Measurements from ENCODE around the gene NIPAL3.

- no peak for TF ChIP-seq POLR2A (IDR thresholded peaks at IDR 0.05; ENCODE audit: low read length)
- no peak for TF ChIP-seq GATA1 (IDR thresholded peaks at IDR 0.05; ENCODE audit: low read depth, low read length)
Observed at GRCh38 chr1:24425441-24425840, 9.8 kb downstream of the NIPAL3 start.
